ENCODE results near the gene B4GAT1. TPM values are rescaled to one million over a fixed set of nuclear protein-coding genes. Genes with fewer than 3 reads are reported as not detected.
A peak's percentile ranks its signal among the peaks of the same experiment; 100 is the strongest.

B4GAT1 gene
- total and polyA plus RNA-seq, 2 of the 13 experiments (the other 11 are each of a cell fraction or from before 2014, with no cell fraction given), result 40.4 to 109 TPM

DNA sequence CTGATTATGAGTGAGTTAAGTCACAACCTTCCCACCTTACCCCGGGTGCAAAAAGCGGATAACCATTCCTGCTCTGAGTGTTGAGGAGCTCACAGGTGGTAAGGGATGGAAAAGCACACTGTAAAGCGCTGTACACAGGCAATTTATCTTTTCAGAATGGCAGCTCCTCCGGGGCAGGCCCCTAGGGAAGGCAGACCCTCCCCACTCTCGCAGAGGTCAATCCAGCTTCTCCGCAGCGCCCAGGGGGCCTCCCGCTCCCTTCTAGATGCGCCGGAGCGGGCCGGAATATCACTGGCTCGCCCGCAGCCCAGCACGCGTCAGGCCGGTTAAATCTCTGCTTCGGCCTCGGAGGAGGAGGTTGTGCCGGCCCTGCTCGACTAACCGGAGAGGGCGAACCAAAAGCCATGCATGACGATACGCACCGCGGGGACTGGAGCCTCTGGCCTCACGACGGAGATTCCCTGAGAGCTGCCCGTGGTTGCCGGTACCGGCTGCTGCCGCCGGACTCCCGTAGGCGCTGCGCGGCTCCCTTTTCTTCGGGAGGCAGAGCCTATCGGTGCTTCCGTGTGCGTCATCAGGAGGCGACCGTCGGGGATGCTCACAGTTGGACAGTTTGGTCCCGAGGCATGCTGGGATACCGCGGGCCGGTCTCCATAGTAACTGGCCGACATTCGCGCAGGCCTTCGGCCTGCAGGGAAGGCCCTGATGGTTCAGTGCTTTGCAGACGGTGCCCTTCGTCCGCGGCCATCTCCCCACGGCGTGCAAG lies 2.7 kb downstream of the B4GAT1 start, which contains the start of gene BRMS1 (continued):
- TF ChIP-seq ZNF703 (CRISPR knock-in tag; IDR thresholded peaks at IDR 0.05; ENCODE audit: borderline replicate concordance) (no peak), RNF2 (conservative IDR thresholded peaks at IDR 0.05; ENCODE audit: low read depth) (0 out of 2 replicates have a peak, but pooled peaks have one; percentile 62), ISX (CRISPR knock-in tag; conservative IDR thresholded peaks at IDR 0.05) (no peak), ZNF251 (CRISPR knock-in tag; IDR thresholded peaks at IDR 0.05) (no peak), ZNF317 (CRISPR knock-in tag; IDR thresholded peaks at IDR 0.05) (peak; percentile 45; the same call in 1 of the 2 replicates), MTA3 (CRISPR knock-in tag; IDR thresholded peaks at IDR 0.05) (no peak), MATR3 (CRISPR knock-in tag; IDR thresholded peaks at IDR 0.05) (no peak), ZNF354B (CRISPR knock-in tag; IDR thresholded peaks at IDR 0.05) (no peak), ZNF33B (CRISPR knock-in tag; IDR thresholded peaks at IDR 0.05) (no peak), SP2 (CRISPR knock-in tag; IDR thresholded peaks at IDR 0.05) (no peak), GLI4 (CRISPR knock-in tag; IDR thresholded peaks at IDR 0.05; ENCODE audit: borderline replicate concordance) (no peak), ZSCAN9 (CRISPR knock-in tag; IDR thresholded peaks at IDR 0.05; ENCODE audit: borderline replicate concordance) (peak; percentile 84; the same call in 1 of the 2 replicates)
- TF ChIP-seq, protein P1, sequence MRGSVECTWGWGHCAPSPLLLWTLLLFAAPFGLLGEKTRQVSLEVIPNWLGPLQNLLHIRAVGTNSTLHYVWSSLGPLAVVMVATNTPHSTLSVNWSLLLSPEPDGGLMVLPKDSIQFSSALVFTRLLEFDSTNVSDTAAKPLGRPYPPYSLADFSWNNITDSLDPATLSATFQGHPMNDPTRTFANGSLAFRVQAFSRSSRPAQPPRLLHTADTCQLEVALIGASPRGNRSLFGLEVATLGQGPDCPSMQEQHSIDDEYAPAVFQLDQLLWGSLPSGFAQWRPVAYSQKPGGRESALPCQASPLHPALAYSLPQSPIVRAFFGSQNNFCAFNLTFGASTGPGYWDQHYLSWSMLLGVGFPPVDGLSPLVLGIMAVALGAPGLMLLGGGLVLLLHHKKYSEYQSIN (CRISPR knock-in tag; IDR thresholded peaks at IDR 0.05; ENCODE audit: borderline replicate concordance), result no peak
- TF ChIP-seq, protein P2, sequence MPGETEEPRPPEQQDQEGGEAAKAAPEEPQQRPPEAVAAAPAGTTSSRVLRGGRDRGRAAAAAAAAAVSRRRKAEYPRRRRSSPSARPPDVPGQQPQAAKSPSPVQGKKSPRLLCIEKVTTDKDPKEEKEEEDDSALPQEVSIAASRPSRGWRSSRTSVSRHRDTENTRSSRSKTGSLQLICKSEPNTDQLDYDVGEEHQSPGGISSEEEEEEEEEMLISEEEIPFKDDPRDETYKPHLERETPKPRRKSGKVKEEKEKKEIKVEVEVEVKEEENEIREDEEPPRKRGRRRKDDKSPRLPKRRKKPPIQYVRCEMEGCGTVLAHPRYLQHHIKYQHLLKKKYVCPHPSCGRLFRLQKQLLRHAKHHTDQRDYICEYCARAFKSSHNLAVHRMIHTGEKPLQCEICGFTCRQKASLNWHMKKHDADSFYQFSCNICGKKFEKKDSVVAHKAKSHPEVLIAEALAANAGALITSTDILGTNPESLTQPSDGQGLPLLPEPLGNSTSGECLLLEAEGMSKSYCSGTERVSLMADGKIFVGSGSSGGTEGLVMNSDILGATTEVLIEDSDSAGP (CRISPR knock-in tag; IDR thresholded peaks at IDR 0.05; ENCODE audit: borderline replicate concordance), result peak; percentile 91; the same call in 1 of the 2 replicates
- TF ChIP-seq, protein P3, sequence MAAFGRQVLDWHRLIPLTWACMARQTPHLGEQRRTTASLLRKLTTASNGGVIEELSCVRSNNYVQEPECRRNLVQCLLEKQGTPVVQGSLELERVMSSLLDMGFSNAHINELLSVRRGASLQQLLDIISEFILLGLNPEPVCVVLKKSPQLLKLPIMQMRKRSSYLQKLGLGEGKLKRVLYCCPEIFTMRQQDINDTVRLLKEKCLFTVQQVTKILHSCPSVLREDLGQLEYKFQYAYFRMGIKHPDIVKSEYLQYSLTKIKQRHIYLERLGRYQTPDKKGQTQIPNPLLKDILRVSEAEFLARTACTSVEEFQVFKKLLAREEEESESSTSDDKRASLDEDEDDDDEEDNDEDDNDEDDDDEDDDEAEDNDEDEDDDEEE (CRISPR knock-in tag; IDR thresholded peaks at IDR 0.05), result no peak
- TF ChIP-seq, protein P4, sequence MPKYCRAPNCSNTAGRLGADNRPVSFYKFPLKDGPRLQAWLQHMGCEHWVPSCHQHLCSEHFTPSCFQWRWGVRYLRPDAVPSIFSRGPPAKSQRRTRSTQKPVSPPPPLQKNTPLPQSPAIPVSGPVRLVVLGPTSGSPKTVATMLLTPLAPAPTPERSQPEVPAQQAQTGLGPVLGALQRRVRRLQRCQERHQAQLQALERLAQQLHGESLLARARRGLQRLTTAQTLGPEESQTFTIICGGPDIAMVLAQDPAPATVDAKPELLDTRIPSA (CRISPR knock-in tag; IDR thresholded peaks at IDR 0.05; ENCODE audit: borderline replicate concordance), result no peak
- TF ChIP-seq, protein P5, sequence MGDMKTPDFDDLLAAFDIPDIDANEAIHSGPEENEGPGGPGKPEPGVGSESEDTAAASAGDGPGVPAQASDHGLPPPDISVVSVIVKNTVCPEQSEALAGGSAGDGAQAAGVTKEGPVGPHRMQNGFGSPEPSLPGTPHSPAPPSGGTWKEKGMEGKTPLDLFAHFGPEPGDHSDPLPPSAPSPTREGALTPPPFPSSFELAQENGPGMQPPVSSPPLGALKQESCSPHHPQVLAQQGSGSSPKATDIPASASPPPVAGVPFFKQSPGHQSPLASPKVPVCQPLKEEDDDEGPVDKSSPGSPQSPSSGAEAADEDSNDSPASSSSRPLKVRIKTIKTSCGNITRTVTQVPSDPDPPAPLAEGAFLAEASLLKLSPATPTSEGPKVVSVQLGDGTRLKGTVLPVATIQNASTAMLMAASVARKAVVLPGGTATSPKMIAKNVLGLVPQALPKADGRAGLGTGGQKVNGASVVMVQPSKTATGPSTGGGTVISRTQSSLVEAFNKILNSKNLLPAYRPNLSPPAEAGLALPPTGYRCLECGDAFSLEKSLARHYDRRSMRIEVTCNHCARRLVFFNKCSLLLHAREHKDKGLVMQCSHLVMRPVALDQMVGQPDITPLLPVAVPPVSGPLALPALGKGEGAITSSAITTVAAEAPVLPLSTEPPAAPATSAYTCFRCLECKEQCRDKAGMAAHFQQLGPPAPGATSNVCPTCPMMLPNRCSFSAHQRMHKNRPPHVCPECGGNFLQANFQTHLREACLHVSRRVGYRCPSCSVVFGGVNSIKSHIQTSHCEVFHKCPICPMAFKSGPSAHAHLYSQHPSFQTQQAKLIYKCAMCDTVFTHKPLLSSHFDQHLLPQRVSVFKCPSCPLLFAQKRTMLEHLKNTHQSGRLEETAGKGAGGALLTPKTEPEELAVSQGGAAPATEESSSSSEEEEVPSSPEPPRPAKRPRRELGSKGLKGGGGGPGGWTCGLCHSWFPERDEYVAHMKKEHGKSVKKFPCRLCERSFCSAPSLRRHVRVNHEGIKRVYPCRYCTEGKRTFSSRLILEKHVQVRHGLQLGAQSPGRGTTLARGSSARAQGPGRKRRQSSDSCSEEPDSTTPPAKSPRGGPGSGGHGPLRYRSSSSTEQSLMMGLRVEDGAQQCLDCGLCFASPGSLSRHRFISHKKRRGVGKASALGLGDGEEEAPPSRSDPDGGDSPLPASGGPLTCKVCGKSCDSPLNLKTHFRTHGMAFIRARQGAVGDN (CRISPR knock-in tag; IDR thresholded peaks at IDR 0.05), result peak; percentile 86
- TF ChIP-seq, protein P6, sequence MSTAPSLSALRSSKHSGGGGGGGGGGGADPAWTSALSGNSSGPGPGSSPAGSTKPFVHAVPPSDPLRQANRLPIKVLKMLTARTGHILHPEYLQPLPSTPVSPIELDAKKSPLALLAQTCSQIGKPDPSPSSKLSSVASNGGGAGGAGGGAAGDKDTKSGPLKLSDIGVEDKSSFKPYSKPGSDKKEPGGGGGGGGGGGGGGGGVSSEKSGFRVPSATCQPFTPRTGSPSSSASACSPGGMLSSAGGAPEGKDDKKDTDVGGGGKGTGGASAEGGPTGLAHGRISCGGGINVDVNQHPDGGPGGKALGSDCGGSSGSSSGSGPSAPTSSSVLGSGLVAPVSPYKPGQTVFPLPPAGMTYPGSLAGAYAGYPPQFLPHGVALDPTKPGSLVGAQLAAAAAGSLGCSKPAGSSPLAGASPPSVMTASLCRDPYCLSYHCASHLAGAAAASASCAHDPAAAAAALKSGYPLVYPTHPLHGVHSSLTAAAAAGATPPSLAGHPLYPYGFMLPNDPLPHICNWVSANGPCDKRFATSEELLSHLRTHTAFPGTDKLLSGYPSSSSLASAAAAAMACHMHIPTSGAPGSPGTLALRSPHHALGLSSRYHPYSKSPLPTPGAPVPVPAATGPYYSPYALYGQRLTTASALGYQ (CRISPR knock-in tag; IDR thresholded peaks at IDR 0.05), result no peak
